GM12892 (cell line): ENCODE data around the gene SNAP25.

ENCODE experiments used
- POLR2A ChIP-seq: IDR thresholded peaks from 2 replicates; pipeline ENCODE4 v1.6.1; 2011; ENCODE audit warnings: low read depth, low read length, control low read depth
- POLR2AphosphoS5 ChIP-seq: IDR thresholded peaks from 2 replicates; pipeline ENCODE4 v1.6.1; 2011; ENCODE audit warnings: low read depth, low read length, control low read depth

- no peak for TF ChIP-seq POLR2AphosphoS5
- no peak for TF ChIP-seq POLR2A
These were observed 12.7 kb downstream of the SNAP25 start for GRCh38 chr20:10231290-10231689.
